GM18508 (cell line): ENCODE data around the gene SESN1.
"Not testable (repeated sequence)": the region's sequence is repeated elsewhere in the genome, so short reads cannot be mapped to it uniquely, and the experiment has no call there.

Experiments used
- ATAC-seq: cut with Tn5 transposase; IDR thresholded peaks from one replicate; pipeline ENCODE4 v1.9.1; 2021; ENCODE audit warnings: moderate number of reproducible peaks; ENCODE audit not compliant: insufficient read depth, unreplicated experiment

Gene SESN1

DNA sequence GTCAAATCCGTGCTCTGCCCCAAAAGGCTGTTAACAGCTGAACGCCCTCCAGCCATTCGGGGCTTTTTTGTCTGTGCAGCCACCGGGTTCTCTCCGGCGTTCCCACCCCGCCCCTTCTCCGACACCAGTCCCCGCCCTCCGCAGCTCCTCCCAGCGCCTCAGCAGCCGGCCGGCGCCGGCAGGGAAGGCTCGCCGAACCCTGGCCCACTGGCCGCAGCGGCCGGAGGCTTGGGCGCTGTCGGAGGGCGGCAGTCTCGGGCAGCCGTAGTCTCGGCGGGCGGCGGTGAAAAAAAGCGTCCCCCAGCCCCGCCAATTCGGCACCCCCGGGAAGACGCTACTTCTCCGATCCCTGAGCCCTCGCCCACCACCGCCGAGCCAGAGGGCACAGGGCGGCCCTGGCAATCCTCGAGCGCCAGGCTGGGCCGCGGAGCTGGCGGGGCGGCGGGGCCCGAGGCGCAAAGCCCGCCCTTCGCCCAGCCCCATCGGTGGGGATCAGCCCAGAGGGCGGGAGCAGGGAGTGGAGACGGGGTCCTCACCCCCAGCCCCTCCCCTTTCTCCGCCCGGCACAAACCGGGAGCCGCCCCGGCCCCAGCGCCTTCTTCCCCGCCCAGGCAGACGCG lies at the start of gene SESN1:
TSS of gene SESN1 (minus strand) at position 431 of the 620 bp plus-strand sequence. CDS start 773 bp downstream, outside the sequence.
- ATAC-seq, result peak; percentile 27

- ATAC-seq, result no peak
These were observed 48.5 kb upstream of the SESN1 start for GRCh38 chr6:109143191-109143590.

DNA sequence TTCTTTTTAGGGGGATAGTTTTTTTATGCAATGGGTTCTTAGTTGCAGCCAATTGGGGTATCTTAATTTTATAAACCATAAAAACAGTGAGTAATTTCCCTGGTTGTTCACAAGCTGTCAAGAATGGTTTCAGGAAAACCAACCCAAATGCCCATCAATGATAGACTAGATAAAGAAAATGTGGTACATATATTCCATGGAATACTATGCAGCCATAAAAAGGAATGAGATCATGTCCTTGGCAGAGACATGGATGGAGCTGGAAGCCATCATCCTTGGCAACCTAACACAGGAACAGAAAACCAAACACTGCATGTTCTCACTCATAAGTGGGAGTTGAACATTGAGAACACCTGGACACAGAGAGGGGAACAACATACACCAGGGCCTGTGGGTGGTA lies 47.4 kb upstream of the SESN1 start:
- ATAC-seq, result not testable (repeated sequence)

DNA sequence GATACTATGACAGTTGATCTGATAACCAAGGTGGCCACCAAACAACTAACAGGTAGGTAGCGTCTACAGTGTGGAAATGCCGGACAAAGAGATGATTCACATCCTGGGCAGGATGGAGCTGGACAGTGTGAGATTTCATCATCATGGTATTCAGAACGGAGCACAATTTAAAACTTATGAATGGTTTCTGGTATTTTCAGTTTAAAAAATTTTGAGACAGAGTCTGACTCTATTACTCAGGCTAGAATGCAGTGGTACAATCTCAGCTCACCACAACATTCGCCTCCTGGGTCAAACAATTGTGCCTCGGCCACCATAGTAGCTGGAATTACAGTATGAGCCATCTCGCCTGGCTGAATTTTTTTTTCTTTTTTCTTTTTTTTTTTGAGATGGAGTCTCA lies 44.5 kb upstream of the SESN1 start:
- ATAC-seq, result no peak

GRCh38 chr6:109136530-109136929 lies 41.9 kb upstream of the SESN1 start:
- not testable (repeated sequence) for ATAC-seq

GRCh38 chr6:109136039-109136438 lies 41.4 kb upstream of the SESN1 start:
- ATAC-seq, result not testable (repeated sequence)

DNA sequence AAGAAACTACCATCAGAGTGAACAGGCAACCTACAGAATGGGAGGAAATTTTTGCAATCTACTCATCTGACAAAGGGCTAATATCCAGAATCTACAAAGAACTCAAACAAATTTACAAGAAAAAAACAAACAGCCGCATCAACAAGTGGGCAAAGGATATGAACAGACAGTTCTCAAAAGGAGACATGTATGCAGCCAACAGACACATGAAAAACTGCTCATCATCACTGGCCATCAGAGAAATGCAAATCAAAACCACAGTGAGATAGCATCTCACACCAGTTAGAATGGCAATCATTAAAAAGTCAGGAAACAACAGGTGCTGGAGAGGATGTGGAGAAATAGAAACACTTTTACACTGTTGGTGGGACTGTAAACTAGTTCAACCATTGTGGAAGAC lies 41.0 kb upstream of the SESN1 start:
- not testable (repeated sequence) for ATAC-seq

DNA sequence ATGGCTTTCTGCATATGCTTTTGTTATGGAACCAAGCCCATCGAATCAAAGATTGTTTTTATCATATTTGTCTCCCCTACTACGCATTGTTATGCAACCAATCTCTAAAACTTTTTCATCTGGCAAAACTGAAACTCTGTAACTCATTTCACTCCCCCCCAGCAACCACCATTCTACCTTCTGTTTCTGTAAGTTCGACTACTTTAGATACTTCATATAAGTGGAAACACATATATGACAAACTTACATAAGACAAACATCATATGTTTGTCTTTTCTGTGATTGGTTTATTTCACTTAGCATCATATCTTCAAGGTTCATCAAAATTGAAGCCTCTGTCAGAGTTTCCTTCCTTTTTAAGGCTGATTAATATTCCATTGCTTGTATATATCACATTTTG lies 35.4 kb upstream of the SESN1 start:
- ATAC-seq, result no peak

DNA sequence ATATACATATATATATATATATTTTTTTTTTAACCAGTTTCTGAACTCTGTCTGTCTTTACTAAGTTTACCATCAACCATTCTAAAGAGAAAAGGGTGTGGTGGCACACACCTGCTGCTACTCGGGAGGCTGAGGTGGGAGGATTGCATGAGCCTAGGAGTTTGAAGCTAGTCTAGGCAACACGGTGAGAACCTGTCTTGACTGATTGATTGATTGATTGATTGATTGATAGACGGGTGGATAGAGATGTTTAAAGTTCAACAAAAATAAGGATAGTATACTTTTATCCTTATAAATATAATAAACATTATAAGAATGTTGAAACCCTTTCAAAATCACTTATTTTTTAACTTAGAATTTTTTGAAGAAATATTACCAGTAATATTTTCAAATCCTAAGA lies 30.9 kb upstream of the SESN1 start:
- ATAC-seq, result no peak

DNA sequence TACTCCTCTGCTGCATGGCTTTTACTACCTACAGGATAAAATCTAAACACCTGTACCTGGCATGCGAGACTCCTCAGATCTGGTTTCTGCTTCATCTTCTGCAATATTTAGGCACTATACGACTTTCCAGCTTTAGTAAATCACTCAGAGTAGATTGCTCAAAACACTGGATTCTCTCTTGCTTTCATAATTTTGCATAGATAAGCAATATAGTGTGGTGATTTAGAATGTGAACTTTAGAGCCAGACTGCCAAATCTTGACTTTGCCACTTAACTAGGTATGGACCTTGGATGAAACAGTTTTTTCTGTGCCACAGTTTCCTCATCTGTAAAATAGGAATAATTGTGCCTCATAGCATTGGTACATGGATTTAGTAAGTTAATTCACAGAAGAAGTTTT lies 29.6 kb upstream of the SESN1 start:
- ATAC-seq, result no peak

- no peak for ATAC-seq
These were observed 26.8 kb upstream of the SESN1 start for GRCh38 chr6:109121411-109121810.

- no peak for ATAC-seq
These were observed 24.3 kb upstream of the SESN1 start for GRCh38 chr6:109118871-109119354.

DNA sequence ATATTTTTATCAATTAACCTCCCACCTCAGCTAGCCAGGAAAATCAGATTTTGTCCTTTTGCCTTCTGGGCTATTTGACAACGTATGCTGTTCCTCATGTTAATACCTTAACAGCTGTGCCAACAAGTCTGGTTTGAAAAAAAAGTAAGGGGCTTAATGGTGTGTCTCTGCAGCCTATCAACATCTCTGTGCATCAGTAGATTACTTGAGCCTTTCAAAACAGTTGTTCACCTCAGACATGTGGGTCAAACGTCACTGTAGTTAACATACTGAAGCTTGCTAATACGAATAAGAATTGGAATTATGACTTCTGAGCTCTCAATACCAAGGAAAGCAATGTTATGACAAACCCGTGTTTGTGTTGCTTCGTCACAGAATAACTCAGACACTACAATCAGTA lies 23.7 kb upstream of the SESN1 start:
- ATAC-seq, result no peak

DNA sequence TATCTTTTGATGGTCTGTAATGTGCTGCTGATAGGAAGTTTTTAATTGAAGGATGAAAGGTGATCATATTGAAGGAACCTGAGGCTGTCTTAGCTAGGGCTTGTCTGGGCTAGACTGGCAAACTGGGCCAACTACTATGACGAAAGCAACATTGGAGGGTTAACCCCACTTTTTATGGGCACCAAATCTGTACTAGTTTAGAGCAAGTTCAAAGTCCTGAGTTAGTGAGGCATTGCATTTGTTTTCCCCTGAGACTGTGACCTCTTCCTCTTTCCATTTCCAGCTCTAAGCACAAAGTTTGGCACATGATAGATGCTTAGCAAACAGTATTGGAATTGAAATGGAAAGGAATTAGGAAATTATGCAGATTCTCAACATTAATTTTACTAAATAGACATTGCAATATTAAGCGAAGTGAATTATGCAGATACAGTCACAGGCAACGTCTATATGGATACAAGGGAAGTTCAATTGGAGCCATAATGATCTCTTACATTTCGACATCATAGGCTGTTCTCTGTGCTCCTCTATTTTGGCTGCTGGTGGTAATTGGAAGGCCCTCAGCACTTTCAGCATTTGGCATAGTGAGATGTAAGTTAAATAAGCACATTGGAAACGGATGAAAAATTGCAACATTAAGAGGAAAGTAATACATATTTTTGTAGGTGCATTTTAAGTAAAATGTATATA lies 22.8 kb upstream of the SESN1 start:
- ATAC-seq, result peak; percentile 76

GRCh38 chr6:109112663-109113062 lies 18.0 kb upstream of the SESN1 start:
- not testable (repeated sequence) for ATAC-seq

GRCh38 chr6:109109663-109110062 lies 15.0 kb upstream of the SESN1 start:
- ATAC-seq, result not testable (repeated sequence)

- ATAC-seq, result no peak
These were observed 11.0 kb upstream of the SESN1 start for GRCh38 chr6:109105681-109106080.

DNA sequence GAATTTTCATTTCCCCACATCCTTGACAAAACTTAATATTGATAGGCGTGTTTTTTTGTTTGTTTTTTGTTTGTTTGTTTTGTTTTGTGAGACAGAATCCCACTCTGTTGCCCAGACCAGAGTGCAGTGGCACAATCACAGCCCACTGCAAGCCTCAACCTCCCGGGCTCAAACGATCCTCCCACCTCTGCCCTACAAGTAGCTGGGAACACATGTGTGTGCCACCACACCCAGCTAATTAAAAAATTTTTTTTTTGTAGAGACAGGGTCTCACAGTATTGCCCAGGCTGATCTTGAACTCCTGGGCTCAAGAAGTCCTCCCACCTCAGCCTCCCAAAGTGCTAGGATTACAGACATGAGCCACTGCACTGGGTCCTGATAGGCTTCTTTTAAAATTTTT lies 9.9 kb upstream of the SESN1 start:
- ATAC-seq, result no peak

DNA sequence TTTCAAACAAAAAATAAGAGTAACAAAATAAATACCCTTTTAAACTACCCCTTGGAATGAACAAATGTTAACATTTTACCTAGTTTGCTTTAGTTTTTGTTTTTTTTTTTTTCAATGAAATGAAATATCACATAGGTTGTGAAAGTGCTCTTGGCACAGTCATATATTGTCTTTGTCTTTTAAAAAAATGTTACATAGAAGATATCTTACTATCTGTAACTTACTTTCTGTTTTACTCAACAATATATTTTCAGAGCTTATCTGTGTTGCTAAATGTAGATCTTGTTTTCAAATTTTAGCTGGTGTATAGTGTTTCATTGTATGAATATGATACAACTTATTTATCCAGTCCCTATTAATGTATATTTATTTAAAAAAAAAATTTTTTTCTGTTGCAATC lies 9.3 kb upstream of the SESN1 start:
- ATAC-seq, result no peak

DNA sequence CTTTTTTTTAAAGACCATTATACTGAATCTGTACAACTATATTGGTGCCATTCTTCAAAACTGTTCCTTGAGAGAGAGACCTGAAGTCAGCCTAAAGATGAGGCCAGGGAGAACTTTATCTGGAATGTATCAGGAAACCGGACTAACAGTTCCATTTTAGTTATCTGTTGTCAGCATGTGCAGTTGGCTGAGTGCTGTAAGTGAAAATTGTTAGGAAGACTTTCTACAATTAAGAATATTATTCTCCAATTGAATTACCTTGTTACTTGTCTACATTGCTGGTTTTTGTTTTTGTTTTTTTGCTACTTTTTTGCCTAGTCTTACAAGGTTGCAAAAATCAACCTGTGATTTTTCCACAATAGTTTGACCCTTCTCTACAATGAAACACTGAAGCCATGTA lies 8.1 kb upstream of the SESN1 start:
- ATAC-seq, result no peak

DNA sequence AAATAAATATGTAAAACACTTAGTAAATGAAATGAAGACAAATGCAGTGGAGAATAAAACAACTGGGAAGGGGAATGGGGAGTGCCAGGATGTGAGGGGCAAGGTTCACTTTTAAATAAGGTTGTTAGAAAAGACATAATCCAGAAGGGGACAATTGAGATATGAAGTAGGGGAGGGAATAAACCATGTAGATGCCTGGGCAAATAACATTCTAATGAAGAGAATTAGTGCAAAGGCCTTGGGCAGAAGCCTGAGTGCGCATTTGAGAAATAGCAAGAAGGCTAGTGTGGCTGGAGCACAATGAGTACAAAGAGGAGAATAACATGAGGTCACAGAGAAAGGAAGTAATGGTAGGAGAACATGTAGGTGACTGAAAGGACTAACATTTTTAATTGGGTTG lies 3.0 kb upstream of the SESN1 start:
- ATAC-seq, result no peak

- ATAC-seq, result no peak
These were observed 1.6 kb upstream of the SESN1 start for GRCh38 chr6:109096208-109096607.
